ENCODE results near the gene PTPRE. TPM values are rescaled to one million over a fixed set of nuclear protein-coding genes. Genes with fewer than 3 reads are reported as not detected.

Gene PTPRE
- total RNA-seq, 1 experiment from 2014 or later, result 0.70 TPM

DNA sequence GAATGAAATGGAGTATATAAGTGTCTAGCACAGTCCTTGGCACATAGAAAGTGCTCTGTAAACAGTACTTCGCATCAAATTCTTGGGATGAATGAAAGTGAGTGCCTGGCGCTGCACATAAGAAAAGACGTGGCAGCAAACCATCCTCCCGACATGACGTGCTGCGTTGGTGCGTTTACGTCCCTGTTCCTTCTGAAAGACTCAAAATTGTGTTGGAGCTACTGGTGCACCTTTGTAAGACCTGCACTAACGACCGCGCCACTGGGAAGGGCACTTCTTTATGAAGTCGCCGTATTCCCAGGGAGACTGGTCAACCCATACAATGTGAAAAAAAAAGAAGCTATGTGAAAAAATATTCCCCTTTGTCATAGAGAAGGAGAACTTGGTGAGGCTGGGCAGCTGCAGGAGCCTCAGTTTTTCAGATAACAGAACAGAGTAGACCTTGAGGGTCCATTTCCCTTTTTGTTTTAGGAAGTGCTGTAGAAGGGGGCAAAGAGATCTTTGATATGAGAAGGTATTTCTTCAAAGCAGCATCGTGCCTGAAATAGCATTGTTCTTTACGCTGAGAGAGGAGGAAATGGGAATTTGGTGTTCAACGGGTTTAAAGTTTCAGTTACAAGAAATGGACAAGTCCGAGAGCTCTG, 91.7 kb downstream of the PTPRE start:
- H3K79me2 ChIP-seq (ENCODE audit: insufficient read depth, low read length), result no peaks in the 10 kb centered on the region

More for the DNA sequence above, 91.7 kb downstream of the PTPRE start:
- H3K9ac ChIP-seq (ENCODE audit: extremely low read depth, insufficient read length, low read length), result no peak overlapping the region
- Mint-ChIP-seq H3K27ac (no peak overlapping the region), H3K4me1 (peaks cover 5 to 8% of the 10 kb centered on the region in 2 experiments; a peak in 3 of 4 replicates), H3K36me3 (ENCODE audit: insufficient read depth in 1 of 3, low read depth in 3 of 3) (no peaks in the 10 kb centered on the region), H3K27me3 (ENCODE audit: low read depth) (peaks cover 7% of the 10 kb centered on the region; the same call in 1 of the 2 replicates), H3K4me3 (no peak overlapping the region), H3K9me3 (no peaks in the 10 kb centered on the region)
- no peaks in the 10 kb centered on the region for H3K27me3 ChIP-seq (ENCODE audit: insufficient read depth, low read length)
- no peak overlapping the region for H2AK5ac ChIP-seq (ENCODE audit: insufficient read length, low read length)
- H3K27ac ChIP-seq (ENCODE audit: insufficient read length, low read depth, low read length), result no peak overlapping the region
- WGBS (ENCODE audit: extremely low coverage, insufficient read length, low lambda C conversion rate), result no CpG with 5 or more reads among the region's 17 CpGs
- no peaks in the 10 kb centered on the region for H3K79me1 ChIP-seq (ENCODE audit: insufficient read depth, low read depth, low read length, poor library complexity, severe bottlenecking)
- H4K20me1 ChIP-seq (ENCODE audit: control insufficient read depth, insufficient read depth, insufficient read length), result no peaks in the 10 kb centered on the region
- H2BK120ac ChIP-seq (ENCODE audit: low read depth, low read length, poor library complexity, severe bottlenecking), result no peak overlapping the region
- no peaks in the 10 kb centered on the region for H3K23me2 ChIP-seq (ENCODE audit: insufficient read length, low read depth, low read length, poor library complexity, severe bottlenecking)
- no peak overlapping the region for H2BK15ac ChIP-seq (ENCODE audit: low read depth, low read length)
- H2BK5ac ChIP-seq (ENCODE audit: insufficient read length, low read length), result no peak overlapping the region
- H3K9me3 ChIP-seq (ENCODE audit: control insufficient read depth, low read depth, low read length), result no peaks in the 10 kb centered on the region
- H4K8ac ChIP-seq (replicated peaks; ENCODE audit: insufficient read length, low read depth, low read length), result no peak overlapping the region
- DNase-seq, result no peak
- H3K14ac ChIP-seq (ENCODE audit: insufficient read depth, low read length), result no peak overlapping the region
- no peaks in the 10 kb centered on the region for H3K4me1 ChIP-seq (ENCODE audit: insufficient read depth, low read length)
- H3K4me2 ChIP-seq (ENCODE audit: insufficient read depth, insufficient read length, low read length), result no peak overlapping the region
- no peak overlapping the region for H3T11ph ChIP-seq (ENCODE audit: low read length)
- H2AFZ ChIP-seq (ENCODE audit: low read length), result no peak overlapping the region
- H2BK12ac ChIP-seq (ENCODE audit: insufficient read length, low read depth, low read length), result no peak overlapping the region
- no peak overlapping the region for H3K4ac ChIP-seq (ENCODE audit: low read depth, low read length)
- no peak overlapping the region for H3K18ac ChIP-seq (ENCODE audit: insufficient read length, low read depth, low read length)
- H3K23ac ChIP-seq (ENCODE audit: insufficient read length, low read depth, low read length), result no peak overlapping the region
- TF ChIP-seq, protein P1, sequence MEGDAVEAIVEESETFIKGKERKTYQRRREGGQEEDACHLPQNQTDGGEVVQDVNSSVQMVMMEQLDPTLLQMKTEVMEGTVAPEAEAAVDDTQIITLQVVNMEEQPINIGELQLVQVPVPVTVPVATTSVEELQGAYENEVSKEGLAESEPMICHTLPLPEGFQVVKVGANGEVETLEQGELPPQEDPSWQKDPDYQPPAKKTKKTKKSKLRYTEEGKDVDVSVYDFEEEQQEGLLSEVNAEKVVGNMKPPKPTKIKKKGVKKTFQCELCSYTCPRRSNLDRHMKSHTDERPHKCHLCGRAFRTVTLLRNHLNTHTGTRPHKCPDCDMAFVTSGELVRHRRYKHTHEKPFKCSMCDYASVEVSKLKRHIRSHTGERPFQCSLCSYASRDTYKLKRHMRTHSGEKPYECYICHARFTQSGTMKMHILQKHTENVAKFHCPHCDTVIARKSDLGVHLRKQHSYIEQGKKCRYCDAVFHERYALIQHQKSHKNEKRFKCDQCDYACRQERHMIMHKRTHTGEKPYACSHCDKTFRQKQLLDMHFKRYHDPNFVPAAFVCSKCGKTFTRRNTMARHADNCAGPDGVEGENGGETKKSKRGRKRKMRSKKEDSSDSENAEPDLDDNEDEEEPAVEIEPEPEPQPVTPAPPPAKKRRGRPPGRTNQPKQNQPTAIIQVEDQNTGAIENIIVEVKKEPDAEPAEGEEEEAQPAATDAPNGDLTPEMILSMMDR (conservative IDR thresholded peaks at IDR 0.05), result no peak
- H3K56ac ChIP-seq (ENCODE audit: insufficient read length, low read depth, low read length), result no peak overlapping the region
- no peak overlapping the region for H4K5ac ChIP-seq (ENCODE audit: insufficient read length, low read depth, low read length)
- no peak overlapping the region for H2BK20ac ChIP-seq (ENCODE audit: low read depth, low read length, poor library complexity, severe bottlenecking)
- no peak overlapping the region for H4K91ac ChIP-seq (ENCODE audit: insufficient read length, low read depth, low read length)

All from H9 (cell line).